ENCODE data around the gene CACNA1B.

DNA sequence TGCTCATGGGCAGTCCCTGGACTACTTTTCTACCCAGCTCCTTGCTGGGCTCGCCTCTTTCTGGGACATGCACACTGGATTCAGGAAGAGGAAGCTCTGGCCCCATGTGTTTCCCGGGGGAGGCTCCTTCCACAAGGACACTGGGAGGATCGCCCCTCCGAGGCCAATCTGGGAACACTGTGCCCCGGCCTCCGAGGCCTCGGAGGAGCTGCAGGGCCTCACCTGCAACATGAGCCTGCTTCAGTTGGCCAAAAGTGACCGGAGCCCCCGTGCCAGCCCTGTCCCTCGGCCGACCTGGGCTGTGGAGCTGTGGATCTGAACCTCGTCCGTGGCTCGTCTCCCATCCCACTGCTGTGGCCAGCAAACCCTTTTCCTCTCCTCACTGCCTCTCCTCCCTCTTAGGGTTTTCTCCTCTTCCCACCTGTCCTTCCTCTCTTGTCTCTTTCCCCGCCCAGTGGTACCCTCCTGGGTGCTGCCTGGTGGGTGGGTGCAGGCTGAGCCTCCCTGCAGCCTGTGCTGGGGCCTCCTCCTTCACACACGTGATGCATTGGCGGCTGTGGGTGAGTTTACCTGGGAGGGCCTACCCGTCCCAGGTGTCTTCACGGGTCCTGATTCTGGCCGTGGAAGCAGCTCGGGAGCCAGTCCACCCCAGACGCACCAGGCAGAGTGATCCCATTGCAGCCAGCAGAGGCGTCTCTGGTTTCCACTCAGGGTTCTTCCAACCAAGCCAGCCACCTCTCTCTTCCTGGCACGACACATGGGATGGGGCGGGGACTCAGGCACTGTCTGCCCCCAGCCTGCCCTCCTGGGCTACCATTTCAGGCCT lies 241.8 kb downstream of the CACNA1B start:
- TF ChIP-seq EZH2 (optimal IDR thresholded peaks at IDR 0.05; ENCODE audit: low read depth, low read length) (no peak), EZH2phosphoT487 (IDR thresholded peaks at IDR 0.05; ENCODE audit: low read length) (no peak)
- TF ChIP-seq, protein P1, sequence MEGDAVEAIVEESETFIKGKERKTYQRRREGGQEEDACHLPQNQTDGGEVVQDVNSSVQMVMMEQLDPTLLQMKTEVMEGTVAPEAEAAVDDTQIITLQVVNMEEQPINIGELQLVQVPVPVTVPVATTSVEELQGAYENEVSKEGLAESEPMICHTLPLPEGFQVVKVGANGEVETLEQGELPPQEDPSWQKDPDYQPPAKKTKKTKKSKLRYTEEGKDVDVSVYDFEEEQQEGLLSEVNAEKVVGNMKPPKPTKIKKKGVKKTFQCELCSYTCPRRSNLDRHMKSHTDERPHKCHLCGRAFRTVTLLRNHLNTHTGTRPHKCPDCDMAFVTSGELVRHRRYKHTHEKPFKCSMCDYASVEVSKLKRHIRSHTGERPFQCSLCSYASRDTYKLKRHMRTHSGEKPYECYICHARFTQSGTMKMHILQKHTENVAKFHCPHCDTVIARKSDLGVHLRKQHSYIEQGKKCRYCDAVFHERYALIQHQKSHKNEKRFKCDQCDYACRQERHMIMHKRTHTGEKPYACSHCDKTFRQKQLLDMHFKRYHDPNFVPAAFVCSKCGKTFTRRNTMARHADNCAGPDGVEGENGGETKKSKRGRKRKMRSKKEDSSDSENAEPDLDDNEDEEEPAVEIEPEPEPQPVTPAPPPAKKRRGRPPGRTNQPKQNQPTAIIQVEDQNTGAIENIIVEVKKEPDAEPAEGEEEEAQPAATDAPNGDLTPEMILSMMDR (IDR thresholded peaks at IDR 0.05; ENCODE audit: low read length), result no peak
